ENCODE data around the gene NEURL1. TPM values are rescaled to one million over a fixed set of nuclear protein-coding genes. Genes with fewer than 3 reads are reported as not detected.
A peak's percentile ranks its signal among the peaks of the same experiment; 100 is the strongest.

NEURL1 gene
- polyA plus RNA-seq, 1 donor from 2014 or later, result 0.35 TPM

DNA sequence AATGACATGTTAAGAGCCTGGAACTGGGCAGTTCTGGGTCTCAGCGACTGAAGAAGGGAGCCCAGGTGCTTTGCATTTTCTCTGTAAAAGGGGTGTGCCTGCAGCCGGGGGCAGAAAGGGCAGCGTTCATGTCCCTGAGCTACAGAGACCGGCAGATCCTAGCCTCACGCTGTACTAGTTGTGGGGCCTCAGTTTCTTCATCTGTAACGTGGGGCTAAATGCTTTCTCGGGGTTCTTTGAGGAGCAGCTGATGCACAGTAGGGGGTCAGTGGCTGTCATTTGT, 79.6 kb downstream of the NEURL1 start:
- Mint-ChIP-seq H3K36me3 (no peaks in the 10 kb centered on the region), H3K4me1 (no peaks in the 10 kb centered on the region), H3K4me3 (no peak overlapping the region), H3K27ac (no peak overlapping the region), H3K9me3 (no peaks in the 10 kb centered on the region), H3K27me3 (peaks cover 12% of the 10 kb centered on the region)

DNA sequence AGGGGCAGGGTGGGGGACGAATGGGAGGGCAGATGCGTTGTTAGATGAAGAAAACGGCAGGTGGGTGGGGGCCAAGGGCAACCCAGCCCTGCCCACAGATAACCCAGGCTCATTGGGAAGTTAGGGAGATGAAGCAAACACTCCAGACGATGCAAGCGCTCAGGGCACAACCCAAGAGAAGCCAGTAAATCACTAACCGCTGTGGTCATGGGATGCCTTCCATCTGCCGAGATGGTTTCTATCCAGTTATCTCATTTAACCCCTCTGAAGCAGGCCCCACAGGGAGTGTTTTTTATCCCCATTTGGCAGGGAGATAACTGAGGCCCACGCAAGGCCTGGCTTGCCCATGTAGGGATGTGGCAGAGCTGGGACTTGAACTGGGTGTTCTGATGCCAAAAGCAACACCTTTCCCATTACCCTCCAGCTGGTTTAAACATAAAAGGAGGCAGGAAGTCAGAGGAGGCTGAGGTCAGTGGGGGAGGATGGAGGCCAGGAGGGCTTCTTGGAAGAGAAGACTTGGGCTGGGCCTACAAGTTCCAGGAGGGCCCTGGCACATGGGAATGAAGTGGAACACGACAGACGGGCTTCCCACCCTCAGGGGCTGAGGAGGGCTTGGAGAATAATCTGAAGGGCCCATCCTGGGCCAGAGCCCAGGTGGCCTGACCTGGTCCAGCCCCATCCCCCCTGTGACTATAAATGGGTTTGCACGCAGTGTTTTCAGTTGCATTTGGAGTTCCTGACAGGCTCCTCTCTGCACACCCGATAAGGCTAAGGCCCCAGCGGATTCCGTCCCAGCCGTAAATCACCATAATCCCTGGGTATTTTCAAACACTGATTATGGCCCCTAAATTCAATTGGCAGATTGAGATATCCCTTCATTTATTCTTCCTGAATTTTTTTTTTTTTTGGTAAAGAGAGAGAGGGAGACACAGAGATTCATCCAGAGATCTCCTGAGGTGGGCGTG, 80.9 kb downstream of the NEURL1 start:
- Mint-ChIP-seq H3K4me3 (no peak overlapping the region), H3K36me3 (no peaks in the 10 kb centered on the region), H3K27me3 (peaks cover 9% of the 10 kb centered on the region), H3K4me1 (no peaks in the 10 kb centered on the region), H3K27ac (no peak overlapping the region), H3K9me3 (no peaks in the 10 kb centered on the region)

DNA sequence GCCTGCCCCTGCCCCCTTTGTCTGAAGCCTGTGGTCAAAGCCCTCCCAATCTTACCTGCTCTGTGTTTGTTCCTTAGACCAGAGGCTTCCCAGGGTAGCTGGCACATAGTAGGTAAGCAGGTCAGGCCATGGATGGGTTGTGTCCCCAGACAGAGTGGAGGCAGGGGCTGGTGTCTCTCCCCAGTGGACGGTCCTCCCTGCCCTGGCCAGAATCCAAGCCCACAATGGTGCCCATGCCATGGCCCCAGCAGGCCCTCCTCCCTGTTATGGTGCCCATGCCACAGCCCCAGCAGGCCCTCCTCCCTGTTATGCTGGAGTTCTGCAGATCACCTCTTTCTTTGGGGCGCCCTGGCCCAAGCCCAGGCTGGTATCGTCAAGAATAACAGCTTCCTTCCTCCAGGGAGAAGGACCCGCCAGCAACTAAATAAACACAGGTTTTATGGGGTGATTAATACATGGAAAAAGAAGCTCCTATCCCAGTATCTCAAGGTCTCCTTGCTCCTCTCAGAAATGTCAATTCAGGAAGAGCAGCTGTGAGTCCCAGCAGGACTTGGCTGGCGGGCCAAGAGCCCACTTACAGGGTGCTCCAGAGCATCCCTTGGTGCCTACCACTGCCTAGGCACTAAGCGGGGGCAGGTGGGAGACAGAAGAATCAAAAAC, 82.0 kb downstream of the NEURL1 start:
- no peaks in the 10 kb centered on the region for H3K4me1 Mint-ChIP-seq

DNA sequence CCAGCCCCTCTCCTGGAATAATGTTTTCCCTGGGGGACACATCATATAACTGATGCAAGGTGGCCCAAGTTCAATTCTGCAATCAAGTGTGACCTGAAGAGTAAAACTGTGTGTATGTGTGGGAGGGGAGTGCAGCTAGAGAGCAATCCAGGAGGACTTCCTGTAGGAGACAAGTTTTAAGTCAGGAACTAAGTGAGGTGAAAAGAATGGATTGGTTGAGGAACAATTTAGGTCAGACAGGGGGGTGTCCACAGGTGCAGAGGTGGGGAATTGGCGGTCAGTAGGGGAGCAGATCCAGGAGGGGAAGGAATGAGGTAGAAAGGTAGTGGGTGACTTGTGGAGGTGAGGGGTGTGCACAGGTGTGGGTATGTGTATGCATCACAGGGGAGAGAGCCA, 82.6 kb downstream of the NEURL1 start:
- Mint-ChIP-seq H3K27ac (no peak overlapping the region), H3K9me3 (no peaks in the 10 kb centered on the region), H3K4me1 (no peaks in the 10 kb centered on the region), H3K4me3 (no peak overlapping the region), H3K36me3 (no peaks in the 10 kb centered on the region), H3K27me3 (peaks cover 5% of the 10 kb centered on the region)

More for the DNA sequence above, 82.0 kb downstream of the NEURL1 start:
- Mint-ChIP-seq H3K9me3 (no peaks in the 10 kb centered on the region), H3K27ac (no peak overlapping the region), H3K4me3 (no peak overlapping the region), H3K36me3 (no peaks in the 10 kb centered on the region), H3K27me3 (peaks cover 6% of the 10 kb centered on the region)

DNA sequence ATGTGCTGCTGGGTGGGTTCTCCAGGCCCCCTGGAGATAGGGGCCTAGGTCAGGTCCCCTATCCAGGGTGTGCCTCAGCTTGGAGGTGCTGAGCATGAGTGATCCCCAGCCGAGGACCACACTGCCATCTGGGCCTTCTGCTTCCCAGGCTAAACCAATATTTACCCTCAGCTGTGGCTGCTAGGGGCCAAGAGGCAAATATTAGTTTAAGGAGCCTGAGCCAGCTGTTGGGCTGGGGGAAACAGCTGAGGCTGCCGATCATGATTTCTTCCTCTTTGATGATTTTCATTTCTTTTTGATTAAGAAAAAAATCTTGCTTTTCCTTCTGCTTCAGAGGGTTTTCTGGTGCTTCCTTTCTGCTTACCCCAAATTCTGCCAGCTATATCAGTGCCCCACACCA, 83.4 kb downstream of the NEURL1 start:
- no peak overlapping the region for H3K4me3 Mint-ChIP-seq
- peaks cover 5% of the 10 kb centered on the region for H3K27me3 Mint-ChIP-seq
- no peaks in the 10 kb centered on the region for H3K36me3 Mint-ChIP-seq
- no peak overlapping the region for H3K27ac Mint-ChIP-seq
- no peaks in the 10 kb centered on the region for H3K4me1 Mint-ChIP-seq
- no peaks in the 10 kb centered on the region for H3K9me3 Mint-ChIP-seq

DNA sequence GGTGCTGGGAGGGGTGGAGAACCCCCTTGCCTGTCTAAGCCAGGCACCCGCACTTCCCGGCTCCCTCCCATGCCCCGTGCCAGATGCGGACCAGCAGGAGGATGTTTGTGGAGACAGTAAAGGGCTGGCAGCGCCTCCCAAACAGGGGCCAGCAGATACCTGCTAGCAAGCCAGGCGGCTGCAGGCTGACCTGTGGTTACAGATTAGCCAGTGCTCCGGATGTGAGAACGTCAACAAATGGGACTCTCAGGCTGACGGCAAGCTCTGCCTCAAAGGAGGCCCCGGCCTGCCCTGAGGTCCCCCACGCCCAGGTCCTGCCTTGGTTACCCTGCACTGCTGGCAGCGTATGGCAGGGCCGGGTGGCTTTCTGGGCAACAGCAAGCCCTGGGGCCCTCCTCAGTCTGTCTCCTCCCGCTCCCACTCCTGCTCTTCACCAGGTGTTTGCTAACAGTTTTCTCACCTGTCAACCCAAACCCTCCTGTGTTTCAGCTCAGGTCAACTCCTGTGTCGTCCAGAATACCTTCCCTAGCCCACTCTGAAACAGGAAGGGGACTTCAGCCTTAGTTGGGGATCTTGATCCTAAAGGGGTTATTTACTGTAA, 85.4 kb downstream of the NEURL1 start:
- Mint-ChIP-seq H3K27me3 (peaks cover 3% of the 10 kb centered on the region), H3K9me3 (no peaks in the 10 kb centered on the region)

DNA sequence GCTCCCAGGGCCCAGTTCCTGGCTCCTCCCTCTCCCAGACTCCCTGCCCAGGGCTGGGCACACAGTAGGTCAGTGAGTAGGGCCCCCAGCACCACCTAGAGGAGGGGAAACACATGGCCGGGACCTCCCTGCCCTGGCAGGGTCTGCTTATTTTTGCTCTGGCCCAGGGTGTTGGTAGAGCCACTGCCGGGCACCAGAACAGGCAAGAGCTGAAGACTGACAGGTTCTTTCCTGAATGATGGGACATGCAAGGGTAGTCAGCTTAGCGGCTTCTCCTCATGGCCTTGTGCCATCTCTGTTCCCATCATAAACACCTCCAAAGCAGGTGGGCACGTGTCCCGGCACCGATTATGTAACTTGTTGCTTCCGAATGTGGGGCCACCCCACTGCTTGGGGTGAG, 86.5 kb downstream of the NEURL1 start:
- no peak overlapping the region for H3K27ac Mint-ChIP-seq
- no peaks in the 10 kb centered on the region for H3K9me3 Mint-ChIP-seq
- no peak overlapping the region for H3K4me3 Mint-ChIP-seq
- H3K27me3 Mint-ChIP-seq, result peaks cover 3% of the 10 kb centered on the region
- H3K36me3 Mint-ChIP-seq, result no peaks in the 10 kb centered on the region
- peaks cover 2 to 7% (median 3%) of the 10 kb centered on the region in 3 donors for H3K4me1 Mint-ChIP-seq

More for the DNA sequence above, 85.4 kb downstream of the NEURL1 start:
- Mint-ChIP-seq H3K27ac (no peak overlapping the region), H3K4me1 (peaks cover under 1 to 3% (median 2%) of the 10 kb centered on the region in 3 donors), H3K36me3 (no peaks in the 10 kb centered on the region), H3K4me3 (no peak overlapping the region)

DNA sequence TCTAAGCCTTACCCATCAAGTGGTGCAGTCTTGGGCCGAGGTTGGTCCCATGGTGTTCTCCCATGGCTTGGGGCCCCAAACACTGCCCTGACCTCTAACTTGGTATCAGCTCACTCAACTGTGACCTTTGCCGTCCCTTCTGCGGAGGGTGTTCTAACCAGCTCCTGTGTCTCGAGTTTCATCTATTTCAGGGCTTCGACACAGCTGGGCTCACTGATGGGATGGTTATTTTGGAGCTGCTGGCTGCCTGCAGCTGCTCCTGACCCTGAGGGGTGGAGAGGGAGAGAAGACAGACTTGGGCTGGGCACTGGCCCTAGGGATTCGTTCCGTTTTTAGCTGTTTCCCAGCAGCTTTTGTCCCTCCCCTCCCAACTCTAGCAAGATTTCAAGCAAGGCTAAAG, 86.9 kb downstream of the NEURL1 start:
- no peak overlapping the region for H3K4me3 Mint-ChIP-seq
- H3K27ac Mint-ChIP-seq, result peak overlapping the region in 1 of 3 donors; percentile 42
- H3K4me1 Mint-ChIP-seq, result peaks cover 2 to 7% (median 3%) of the 10 kb centered on the region in 3 donors
- no peaks in the 10 kb centered on the region for H3K36me3 Mint-ChIP-seq
- H3K27me3 Mint-ChIP-seq, result peaks cover 3% of the 10 kb centered on the region
- H3K9me3 Mint-ChIP-seq, result no peaks in the 10 kb centered on the region

DNA sequence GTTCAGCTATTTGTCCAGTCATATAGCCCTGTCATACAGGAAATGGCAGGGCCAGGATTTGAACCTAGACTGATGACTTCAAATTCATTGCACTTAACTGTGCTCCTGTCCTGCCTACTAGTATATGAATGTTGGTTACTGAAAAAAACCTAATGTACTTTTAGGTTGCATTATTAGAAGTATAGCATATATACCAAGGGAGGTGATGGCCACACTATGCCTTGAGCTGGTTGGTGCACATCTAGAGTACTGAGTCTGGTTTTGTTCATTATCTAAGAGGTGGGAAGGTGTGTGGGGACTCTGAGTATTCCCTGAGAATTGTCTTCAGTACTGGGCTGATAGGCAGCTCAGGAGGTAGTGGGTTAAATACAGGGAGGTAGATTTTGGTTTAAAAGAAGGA, 88.0 kb downstream of the NEURL1 start:
- Mint-ChIP-seq H3K36me3 (no peaks in the 10 kb centered on the region), H3K27ac (no peak overlapping the region), H3K27me3 (no peaks in the 10 kb centered on the region), H3K4me3 (peak overlapping the region in 1 of 4 donors; percentile 8), H3K9me3 (no peaks in the 10 kb centered on the region), H3K4me1 (peaks cover 2 to 7% (median 3%) of the 10 kb centered on the region in 3 donors)

DNA sequence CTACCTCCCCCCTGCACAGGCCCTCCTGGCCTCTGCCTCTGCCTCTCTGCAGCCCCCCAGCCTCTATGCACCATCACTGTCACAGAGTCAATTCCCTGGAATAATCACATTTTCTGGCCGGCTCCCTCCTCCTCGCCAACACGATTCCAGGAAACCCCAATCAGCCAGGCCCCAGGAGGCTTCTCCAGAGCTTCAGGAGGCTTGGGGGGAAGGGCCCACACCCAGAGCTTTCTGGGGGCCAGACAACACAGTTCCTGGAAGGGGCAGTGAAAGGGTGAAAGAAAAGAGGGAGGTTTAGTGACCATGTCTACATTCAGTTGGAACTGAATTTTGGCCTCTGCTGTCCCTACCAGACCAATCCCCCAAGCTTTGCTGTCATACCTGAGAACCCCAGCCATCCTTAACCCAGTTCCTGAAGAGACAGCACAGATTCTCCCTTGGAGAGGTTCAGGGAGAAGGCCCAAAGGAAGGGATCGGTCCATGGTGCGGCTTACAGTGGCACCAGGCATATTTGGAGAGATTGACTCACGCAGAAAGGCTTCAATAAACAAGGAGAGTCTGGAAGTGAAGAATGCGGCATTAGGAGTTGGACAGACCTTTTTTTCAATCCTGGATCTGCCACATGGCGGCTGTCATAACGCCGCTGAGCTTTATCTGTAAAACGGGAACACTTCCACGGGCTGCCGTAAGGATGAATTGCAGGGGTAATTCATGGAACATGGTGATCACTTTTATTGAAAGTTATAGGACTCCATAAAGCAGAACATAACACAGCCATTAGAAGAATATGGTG, 89.0 kb downstream of the NEURL1 start:
- Mint-ChIP-seq H3K27me3 (no peaks in the 10 kb centered on the region), H3K36me3 (no peaks in the 10 kb centered on the region), H3K9me3 (no peaks in the 10 kb centered on the region), H3K27ac (peak overlapping the region in 2 of 3 donors; percentile 48 to 74), H3K4me1 (peaks cover 2 to 7% (median 3%) of the 10 kb centered on the region in 3 donors), H3K4me3 (peak overlapping the region in 3 of 4 donors; percentile 24 to 75 (median 30))

DNA sequence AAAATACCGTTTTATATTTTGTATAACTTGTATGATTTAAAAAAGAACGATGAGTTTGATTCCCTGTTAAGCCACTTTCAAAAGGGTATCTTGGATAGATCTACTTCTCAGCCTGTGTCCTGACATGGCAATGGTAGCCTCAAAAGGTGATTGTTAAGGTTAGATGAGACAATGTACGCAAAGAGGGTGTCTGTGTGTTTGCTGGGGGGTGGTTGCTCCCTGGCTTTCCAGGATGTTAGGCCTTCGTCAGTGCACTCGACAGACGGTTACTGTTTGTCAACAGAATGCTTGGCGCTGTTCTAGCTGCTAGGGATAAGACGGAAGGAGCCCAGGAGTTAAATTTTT, 90.3 kb downstream of the NEURL1 start:
- H3K27ac Mint-ChIP-seq, result peak overlapping the region; percentile 12 to 88 (median 79)
- peaks cover 2 to 7% (median 3%) of the 10 kb centered on the region in 3 donors for H3K4me1 Mint-ChIP-seq
- H3K9me3 Mint-ChIP-seq, result no peaks in the 10 kb centered on the region
- peak overlapping the region; percentile 77 to 92 (median 90) for H3K4me3 Mint-ChIP-seq
- H3K36me3 Mint-ChIP-seq, result no peaks in the 10 kb centered on the region
- H3K27me3 Mint-ChIP-seq, result no peaks in the 10 kb centered on the region

DNA sequence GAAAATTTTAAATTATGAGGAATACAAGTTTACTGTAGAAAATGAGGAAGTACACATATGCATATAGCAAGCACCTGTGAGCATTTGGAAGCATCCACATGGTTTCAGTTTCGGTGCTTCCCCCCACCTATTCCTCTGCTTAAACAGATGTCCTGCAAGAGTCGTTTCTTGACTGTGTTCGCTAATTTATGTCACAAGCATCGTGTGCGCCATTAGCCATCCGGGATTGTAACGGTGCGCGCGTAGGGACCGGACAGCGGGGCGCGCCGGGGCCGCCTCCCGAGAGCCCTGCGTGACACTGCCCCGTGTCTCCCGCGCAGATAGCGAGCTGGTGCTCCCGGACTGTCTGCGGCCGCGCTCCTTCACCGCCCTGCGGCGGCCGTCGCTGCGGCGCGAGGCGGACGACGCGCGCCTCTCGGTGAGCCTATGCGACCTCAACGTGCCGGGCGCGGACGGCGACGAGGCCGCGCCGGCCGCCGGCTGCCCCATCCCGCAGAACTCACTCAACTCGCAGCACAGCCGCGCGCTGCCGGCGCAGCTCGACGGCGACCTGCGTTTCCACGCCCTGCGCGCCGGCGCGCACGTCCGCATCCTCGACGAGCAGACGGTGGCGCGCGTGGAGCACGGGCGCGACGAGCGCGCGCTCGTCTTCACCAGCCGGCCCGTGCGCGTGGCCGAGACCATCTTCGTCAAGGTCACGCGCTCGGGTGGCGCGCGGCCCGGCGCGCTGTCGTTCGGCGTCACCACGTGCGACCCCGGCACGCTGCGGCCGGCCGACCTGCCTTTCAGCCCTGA, 90.9 kb downstream of the NEURL1 start:
- peak overlapping the region; percentile 77 to 92 (median 90) for H3K4me3 Mint-ChIP-seq
- peaks cover 2 to 7% (median 3%) of the 10 kb centered on the region in 3 donors for H3K4me1 Mint-ChIP-seq

DNA sequence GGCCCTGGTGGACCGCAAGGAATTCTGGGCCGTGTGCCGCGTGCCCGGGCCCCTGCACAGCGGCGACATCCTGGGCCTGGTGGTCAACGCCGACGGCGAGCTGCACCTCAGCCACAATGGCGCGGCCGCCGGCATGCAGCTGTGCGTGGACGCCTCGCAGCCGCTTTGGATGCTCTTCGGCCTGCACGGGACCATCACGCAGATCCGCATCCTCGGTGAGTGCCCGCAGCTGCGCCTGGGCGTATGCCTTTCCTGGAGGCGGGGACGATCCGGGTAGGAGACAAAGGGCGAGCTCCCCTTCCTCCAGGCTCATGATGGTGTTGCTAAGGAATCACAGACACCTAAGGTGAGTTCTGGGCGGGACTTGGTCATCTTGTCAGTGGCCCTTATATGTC, 91.5 kb downstream of the NEURL1 start:
- H3K4me1 Mint-ChIP-seq, result peaks cover 2 to 7% (median 3%) of the 10 kb centered on the region in 3 donors
- H3K36me3 Mint-ChIP-seq, result no peaks in the 10 kb centered on the region
- no peaks in the 10 kb centered on the region for H3K9me3 Mint-ChIP-seq
- peak overlapping the region; percentile 69 to 73 (median 70) for H3K4me3 Mint-ChIP-seq
- H3K27me3 Mint-ChIP-seq, result no peaks in the 10 kb centered on the region
- peak overlapping the region in 1 of 3 donors; percentile 59 for H3K27ac Mint-ChIP-seq

More for the DNA sequence above, 90.9 kb downstream of the NEURL1 start:
- Mint-ChIP-seq H3K36me3 (no peaks in the 10 kb centered on the region), H3K27ac (peak overlapping the region; percentile 12 to 79 (median 46)), H3K27me3 (no peaks in the 10 kb centered on the region), H3K9me3 (no peaks in the 10 kb centered on the region)

DNA sequence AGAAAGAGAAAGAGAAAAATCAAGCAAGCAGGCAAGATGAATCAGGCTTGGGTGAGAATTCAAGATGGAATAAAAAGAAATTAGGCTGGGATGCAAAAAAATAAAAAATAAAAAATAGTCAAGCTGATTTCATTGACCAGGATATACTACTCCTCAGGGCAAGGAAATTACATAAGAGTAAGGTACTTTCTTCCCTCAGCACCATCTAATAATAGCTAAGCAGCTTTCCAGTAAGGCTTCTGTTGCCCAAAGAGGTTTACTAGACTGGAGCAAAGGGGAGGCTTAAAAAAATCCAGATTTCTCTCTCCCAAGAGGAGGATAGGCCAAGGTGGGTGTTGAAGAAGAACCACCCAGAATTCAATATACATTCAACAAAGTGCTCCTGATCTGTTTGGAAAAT, 93.6 kb downstream of the NEURL1 start:
- no peak overlapping the region for H3K4me3 Mint-ChIP-seq
- H3K27me3 Mint-ChIP-seq, result no peaks in the 10 kb centered on the region
- H3K9me3 Mint-ChIP-seq, result no peaks in the 10 kb centered on the region
- H3K4me1 Mint-ChIP-seq, result peaks cover 2 to 7% (median 3%) of the 10 kb centered on the region in 3 donors
- no peaks in the 10 kb centered on the region for H3K36me3 Mint-ChIP-seq
- no peak overlapping the region for H3K27ac Mint-ChIP-seq

All from IgD-negative memory B cell (primary cell).